ENCODE results near the gene ARHGAP10. TPM values are rescaled to one million over a fixed set of nuclear protein-coding genes. Genes with fewer than 3 reads are reported as not detected.

The ARHGAP10 gene
- total and polyA plus RNA-seq, 10 of the 15 experiments (the other 5 are each of a cell fraction or from before 2014, with no cell fraction given), result 1.3 to 25.8 (median 17.2) TPM

DNA sequence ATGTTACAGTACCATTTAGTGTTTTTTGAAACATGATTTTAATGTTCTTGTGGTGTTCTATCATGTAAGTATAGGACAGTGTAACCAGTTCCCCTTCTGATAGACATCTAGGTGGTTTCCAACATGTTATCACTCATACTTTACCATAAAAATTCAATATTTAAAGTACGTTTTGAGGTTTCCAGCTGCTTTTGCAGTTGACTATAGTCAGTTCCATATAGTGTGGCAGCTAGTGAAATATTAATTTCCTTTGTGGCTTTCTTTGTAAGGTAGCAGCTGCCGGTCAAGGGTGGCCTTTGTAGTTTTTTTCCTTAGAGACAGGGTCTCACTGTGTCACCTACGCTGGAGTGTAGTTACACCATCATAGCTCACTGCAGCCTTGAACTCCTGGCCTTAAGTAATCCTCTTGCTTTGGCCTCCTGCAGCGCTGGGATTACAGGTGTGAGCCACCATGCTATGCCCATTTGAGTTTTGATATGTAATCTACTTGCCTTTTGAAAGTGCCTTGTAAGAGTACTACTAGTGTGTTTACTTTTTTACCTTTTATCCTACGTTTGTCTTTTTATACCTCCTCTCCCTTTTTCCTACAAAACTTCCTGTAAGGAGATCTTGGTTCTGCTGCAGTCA is 63.0 kb downstream of the ARHGAP10 start (continued):
- peak; percentile 71 to 84; a peak in 3 of 4 replicates for TF ChIP-seq EP300 (IDR thresholded peaks at IDR 0.05; ENCODE audit: borderline replicate concordance in 1 of 2, control insufficient read depth in 1 of 2, low read depth in 2 of 2, low read length in 2 of 2)
- 0 out of 2 replicates have a peak, but pooled peaks have one; percentile 12 for TF ChIP-seq SMARCA5 (IDR thresholded peaks at IDR 0.05)
- TF ChIP-seq SUZ12 (IDR thresholded peaks at IDR 0.05; ENCODE audit: unreplicated experiment), result no peak
- 0 out of 2 replicates have a peak, but pooled peaks have one; percentile 27 for TF ChIP-seq TCF7 (IDR thresholded peaks at IDR 0.05; ENCODE audit: borderline replicate concordance)
- TF ChIP-seq NFYA (IDR thresholded peaks at IDR 0.05; ENCODE audit: borderline replicate concordance, low read depth, low read length), result no peak
- TF ChIP-seq PML (IDR thresholded peaks at IDR 0.05; ENCODE audit: low read length), result 0 out of 2 replicates have a peak, but pooled peaks have one; percentile 23
- peak; percentile 78; the same call in 1 of the 2 replicates for TF ChIP-seq MTA2 (IDR thresholded peaks at IDR 0.05; ENCODE audit: low read depth)
- TF ChIP-seq ZNF217 (IDR thresholded peaks at IDR 0.05), result peak; percentile 57; the same call in 1 of the 2 replicates
- peak; percentile 76 for TF ChIP-seq IKZF1 (conservative IDR thresholded peaks at IDR 0.05)
- TF ChIP-seq MYB (IDR thresholded peaks at IDR 0.05; ENCODE audit: borderline replicate concordance, low read depth, low read length), result peak; percentile 72; the same call in 1 of the 2 replicates
- peak; percentile 65 for TF ChIP-seq NBN (IDR thresholded peaks at IDR 0.05)
- no peak for TF ChIP-seq BACH1 (IDR thresholded peaks at IDR 0.05; ENCODE audit: borderline replicate concordance)
- TF ChIP-seq PKNOX1 (IDR thresholded peaks at IDR 0.05), result peak; percentile 80
- peak; percentile 68 for TF ChIP-seq SKIL (IDR thresholded peaks at IDR 0.05; ENCODE audit: low read depth, poor library complexity, severe bottlenecking)
- TF ChIP-seq, protein P1, sequence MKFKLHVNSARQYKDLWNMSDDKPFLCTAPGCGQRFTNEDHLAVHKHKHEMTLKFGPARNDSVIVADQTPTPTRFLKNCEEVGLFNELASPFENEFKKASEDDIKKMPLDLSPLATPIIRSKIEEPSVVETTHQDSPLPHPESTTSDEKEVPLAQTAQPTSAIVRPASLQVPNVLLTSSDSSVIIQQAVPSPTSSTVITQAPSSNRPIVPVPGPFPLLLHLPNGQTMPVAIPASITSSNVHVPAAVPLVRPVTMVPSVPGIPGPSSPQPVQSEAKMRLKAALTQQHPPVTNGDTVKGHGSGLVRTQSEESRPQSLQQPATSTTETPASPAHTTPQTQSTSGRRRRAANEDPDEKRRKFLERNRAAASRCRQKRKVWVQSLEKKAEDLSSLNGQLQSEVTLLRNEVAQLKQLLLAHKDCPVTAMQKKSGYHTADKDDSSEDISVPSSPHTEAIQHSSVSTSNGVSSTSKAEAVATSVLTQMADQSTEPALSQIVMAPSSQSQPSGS (IDR thresholded peaks at IDR 0.05; ENCODE audit: low read length), result peak; percentile 74; the same call in 1 of the 2 replicates
- peak; percentile 81; the same call in 1 of the 2 replicates for TF ChIP-seq RELB (IDR thresholded peaks at IDR 0.05; ENCODE audit: low read depth)
- TF ChIP-seq NFIC (IDR thresholded peaks at IDR 0.05; ENCODE audit: low read depth, low read length), result peak; percentile 37; the same call in 1 of the 2 replicates
- peak; percentile 80 for TF ChIP-seq TCF12 (IDR thresholded peaks at IDR 0.05; ENCODE audit: low read depth, low read length)
- peak; percentile 83 for TF ChIP-seq RUNX3 (IDR thresholded peaks at IDR 0.05; ENCODE audit: low read length)
- peak; percentile 37 to 50; a peak in 2 of 4 replicates for TF ChIP-seq BHLHE40 (IDR thresholded peaks at IDR 0.05; ENCODE audit: borderline replicate concordance in 1 of 2, low read depth in 2 of 2, low read length in 1 of 2)
- TF ChIP-seq IRF4 (IDR thresholded peaks at IDR 0.05; ENCODE audit: low read depth, low read length), result peak; percentile 12; the same call in 1 of the 2 replicates
- TF ChIP-seq TBL1XR1 (IDR thresholded peaks at IDR 0.05; ENCODE audit: low read depth, low read length), result no peak
- TF ChIP-seq ZNF384 (IDR thresholded peaks at IDR 0.05; ENCODE audit: borderline replicate concordance, low read depth, low read length), result peak; percentile 44; the same call in 1 of the 2 replicates
- no peak for TF ChIP-seq YY1 (IDR thresholded peaks at IDR 0.05; ENCODE audit: low read depth, low read length)
- no peak for TF ChIP-seq MYC (IDR thresholded peaks at IDR 0.05; ENCODE audit: insufficient read depth, insufficient read length, insufficient replicate concordance, low read length, severe bottlenecking)

All from GM12878 (cell line).